K562 (cell line): ENCODE data around the gene AGFG1. TPM values are rescaled to one million over a fixed set of nuclear protein-coding genes. Genes with fewer than 3 reads are reported as not detected.
A peak's percentile ranks its signal among the peaks of the same experiment; 100 is the strongest.

ENCODE experiments used
- ATAC-seq: fragments of 200-7000 bp; cut with Tn5 transposase; 3 replicates; pipeline ENCODE4 v1.9.1; 2020; ENCODE audit warnings: moderate library complexity
- BruUV-seq: library from RNA; stranded (reverse); fragments of 400-500 nt; replicated peaks from 2 replicates; lab custom pipeline; 2021; lab: Mats Ljungman, UMichigan
- CTCF ChIA-PET: fragments of 300-600 bp; formaldehyde crosslinking; extraction: SDS; loops from one replicate; lab custom pipeline; 2021; ENCODE audit warnings: low intra/inter-chr PET ratio; lab: Yijun Ruan, JAX
- POLR2A ChIA-PET: fragments of 300-600, 350-650 bp; sonication (Branson Sonifier 250); formaldehyde crosslinking; extraction: SDS; loops from one replicate; lab custom pipeline; 2021; ENCODE audit warnings: antibody characterized with exemption, inconsistent platforms; lab: Yijun Ruan, JAX
- DNase-seq, 4 experiments: peaks; one replicate each; pipeline versions ENCODE4 v3.0.0 to v3.0.0-alpha.2; 2011 to 2018; ENCODE audit warnings: low spot score in 3 of 4, mixed read lengths in 3 of 4; ENCODE audit errors: extremely low read depth in 1 of 4
- FAIRE-seq: peaks from 2 replicates; lab custom pipeline; 2011; peaks lifted over from hg19 to GRCh38; lab: Jason Lieb, UNC
- H2AFZ ChIP-seq: 2 replicates; pipeline ENCODE4 v1.6.0; 2011; ENCODE audit warnings: low read depth, low read length, control low read depth, inconsistent platforms
- H3K27ac ChIP-seq: fragments of 200-600 bp; 3 replicates; pipeline ENCODE4 v1.8.0; 2011; ENCODE audit warnings: low read depth, mild to moderate bottlenecking, control low read depth, inconsistent platforms, low read length, moderate library complexity, mixed read lengths; ENCODE audit errors: extremely low read depth
- H3K27me3 ChIP-seq, 2 experiments: fragments of 300-600 bp in 1 of 2; 2 replicates in 1 of 2; 3 replicates in 1 of 2; pipeline versions ENCODE4 v1.6.0 to v1.8.0; 2011; ENCODE audit warnings: inconsistent platforms in 2 of 2, low read length in 2 of 2, mild to moderate bottlenecking in 1 of 2, mixed read lengths in 1 of 2, moderate library complexity in 1 of 2; ENCODE audit not compliant: control insufficient read depth in 2 of 2, insufficient read depth in 2 of 2
- H3K36me3 ChIP-seq: fragments of 300-600 bp; 3 replicates; pipeline ENCODE4 v1.8.0; 2011; ENCODE audit warnings: mild to moderate bottlenecking, low read length, inconsistent platforms; ENCODE audit not compliant: control insufficient read depth, insufficient read depth
- H3K4me1 ChIP-seq, 2 experiments: fragments of 200-600 bp in 1 of 2; replicated peaks in 1 of 2; 2 replicates in 1 of 2; 3 replicates in 1 of 2; pipeline versions ENCODE4 v1.5.1 to v1.8.0; 2011; ENCODE audit warnings: inconsistent platforms in 2 of 2, low read length in 2 of 2, mild to moderate bottlenecking in 1 of 2, mixed read lengths in 1 of 2, moderate library complexity in 1 of 2; ENCODE audit not compliant: control insufficient read depth in 2 of 2, insufficient read depth in 2 of 2
- H3K4me2 ChIP-seq: 2 replicates; pipeline ENCODE4 v1.6.1; 2011; ENCODE audit warnings: low read length, control low read depth, inconsistent platforms, mixed read lengths; ENCODE audit not compliant: insufficient read depth
- H3K4me3 ChIP-seq: fragments of 200-600 bp; sonication (generic), shearing (Covaris generic); 2 replicates; pipeline ENCODE4 v1.5.1; 2016; ENCODE audit warnings: control low read depth, inconsistent platforms
- H3K79me2 ChIP-seq: fragments of 200-600 bp; 3 replicates; pipeline ENCODE4 v1.8.0; 2011; ENCODE audit warnings: low read length, inconsistent platforms; ENCODE audit not compliant: control insufficient read depth, insufficient read depth
- H3K9ac ChIP-seq, 2 experiments: 2 replicates each; pipeline versions ENCODE4 v1.6.0 to v1.6.1; 2011; ENCODE audit warnings: low read depth in 2 of 2, low read length in 2 of 2, control low read depth in 1 of 2, inconsistent platforms in 1 of 2, mild to moderate bottlenecking in 1 of 2, mixed read lengths in 1 of 2; ENCODE audit not compliant: insufficient read depth in 1 of 2
- H3K9me1 ChIP-seq: one replicate; pipeline ENCODE4 v1.6.0; 2011; ENCODE audit warnings: inconsistent platforms, mild to moderate bottlenecking, low read length, moderate library complexity; ENCODE audit not compliant: control insufficient read depth, insufficient read depth
- H3K9me3 ChIP-seq: replicated peaks from 2 replicates; pipeline ENCODE4 v1.5.1; 2011; ENCODE audit warnings: low read depth, low read length, inconsistent platforms; ENCODE audit not compliant: control insufficient read depth, insufficient read depth
- H4K20me1 ChIP-seq: replicated peaks from 2 replicates; pipeline ENCODE4 v1.6.1; 2011; ENCODE audit warnings: low read length, inconsistent platforms, mixed read lengths; ENCODE audit not compliant: control insufficient read depth, insufficient read depth
- BHLHE40 ChIP-seq: IDR thresholded peaks from 2 replicates; pipeline ENCODE4 v1.6.1; 2011; ENCODE audit warnings: low read length, improper control_type of control experiment
- KAT7 ChIP-seq: sonication (generic); formaldehyde crosslinking; IDR thresholded peaks from 2 replicates; pipeline ENCODE4 v1.8.0; 2022; ENCODE audit warnings: missing genetic modification reagents, mild to moderate bottlenecking, borderline replicate concordance
- PHF8 ChIP-seq: fragments of 200-600 bp; sonication (generic); IDR thresholded peaks from 2 replicates; pipeline ENCODE4 v1.6.1; 2012; ENCODE audit warnings: mixed run types, mild to moderate bottlenecking, inconsistent platforms, low read length, moderate library complexity, borderline replicate concordance
- POLR2H ChIP-seq: IDR thresholded peaks from 2 replicates; pipeline ENCODE4 v1.6.1; 2016; ENCODE audit warnings: missing genetic modification characterization, low read depth, mild to moderate bottlenecking, control low read depth, missing compliant biosample characterization, moderate library complexity
- RFX1 ChIP-seq: fragments of 450-650 bp; IDR thresholded peaks from 2 replicates; pipeline ENCODE4 v1.6.1; 2016; ENCODE audit warnings: mild to moderate bottlenecking, moderate library complexity
- ZNF79 ChIP-seq: fragments of 250-450 bp; sonication (Bioruptor Pico); IDR thresholded peaks from 2 replicates; pipeline ENCODE4 v1.4.0; 2020; ENCODE audit warnings: low read depth, mild to moderate bottlenecking, moderate library complexity
- WGBS: fragments of 100-300 bp; shearing (Covaris generic); methylation state at CpG from one replicate; pipeline ENCODE4 v1.1.6; 2016; ENCODE audit warnings: low coverage, mixed read lengths; ENCODE audit not compliant: insufficient coverage; ENCODE audit errors: missing lambda C conversion rate; 5-methylcytosine and 5-hydroxymethylcytosine counted together
- in situ Hi-C: fragments of 300-500 bp; cut with MboI; formaldehyde crosslinking; loops from 4 replicates; pipeline ENCODE4 v1.15.0; 2018; ENCODE audit warnings: inconsistent platforms, mixed read lengths
- intact Hi-C: fragments of 100-400 bp; cut with micrococcal nuclease; formaldehyde crosslinking; loops from 2 replicates; pipeline ENCODE4 v1.14.2; 2022
- polyA plus RNA-seq, 8 experiments: library from polyadenylated mRNA; depleted of rRNA in 4 of 8; stranded (reverse) in 5 of 8; unstranded in 3 of 8; fragments of >200 nt; fragmentation: Nextera tagmentation in 2 of 8; fragmentation: Illumina TruSeq in 1 of 8; extraction: Ambion mirVana in 2 of 8; extraction: Trizol in 1 of 8; gene quantifications; 2 replicates each; pipeline versions ENCODE4 v1.2.1 to v1.2.3, GENCODE V29; 2011 to 2014; ENCODE audit warnings: inconsistent platforms in 1 of 8, missing spikeins in 1 of 8
- total RNA-seq, 7 experiments: library from RNA; depleted of rRNA in 6 of 7; stranded (reverse); fragments of >200 nt in 6 of 7; fragmentation: Illumina TruSeq in 2 of 7; extraction: Trizol in 2 of 7; gene quantifications; 2 replicates each; pipeline versions ENCODE4 v1.2.1 to v1.2.3, GENCODE V29; 2011 to 2021; ENCODE audit warnings: low replicate concordance in 1 of 7
- TF ChIP-seq, protein P1 (sequence below): fragments of 450-650 bp; IDR thresholded peaks from one replicate; pipeline ENCODE4 v1.6.1; 2018; ENCODE audit warnings: mild to moderate bottlenecking, moderate library complexity; ENCODE audit not compliant: partially characterized antibody

Gene AGFG1
- total and polyA plus RNA-seq, 9 of the 15 experiments (the other 6 are each of a cell fraction or from before 2014, with no cell fraction given) = 11.2 to 97.5 (median 36.0) TPM

DNA sequence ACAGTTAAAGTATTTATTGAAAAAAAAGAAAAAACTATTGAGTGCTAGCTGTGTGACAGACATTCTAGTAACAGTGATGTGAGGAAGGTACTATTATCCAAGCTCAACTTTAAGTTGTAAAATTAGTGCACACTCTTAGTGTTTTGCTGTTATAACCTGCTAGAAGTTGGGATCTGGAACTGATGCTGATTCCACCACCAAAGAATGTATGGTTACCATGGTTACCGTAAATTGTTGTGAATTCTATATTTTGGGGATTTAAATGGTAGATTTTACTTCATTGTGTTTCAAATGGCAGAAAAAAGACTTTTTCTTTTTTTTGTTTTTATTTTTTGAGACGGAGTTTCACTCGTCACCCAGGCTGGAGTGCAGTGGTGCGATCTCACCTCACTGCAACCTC lies 5.3 kb downstream of the AGFG1 start:
- TF ChIP-seq PHF8 (no peak), ZNF79 (CRISPR knock-in tag) (no peak), KAT7 (no peak), RFX1 (peak; percentile 93), POLR2H (tag) (no peak), BHLHE40 (no peak)
- TF ChIP-seq, protein P1, sequence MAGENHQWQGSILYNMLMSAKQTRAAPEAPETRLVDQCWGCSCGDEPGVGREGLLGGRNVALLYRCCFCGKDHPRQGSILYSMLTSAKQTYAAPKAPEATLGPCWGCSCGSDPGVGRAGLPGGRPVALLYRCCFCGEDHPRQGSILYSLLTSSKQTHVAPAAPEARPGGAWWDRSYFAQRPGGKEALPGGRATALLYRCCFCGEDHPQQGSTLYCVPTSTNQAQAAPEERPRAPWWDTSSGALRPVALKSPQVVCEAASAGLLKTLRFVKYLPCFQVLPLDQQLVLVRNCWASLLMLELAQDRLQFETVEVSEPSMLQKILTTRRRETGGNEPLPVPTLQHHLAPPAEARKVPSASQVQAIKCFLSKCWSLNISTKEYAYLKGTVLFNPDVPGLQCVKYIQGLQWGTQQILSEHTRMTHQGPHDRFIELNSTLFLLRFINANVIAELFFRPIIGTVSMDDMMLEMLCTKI = no peak
- ChIA-PET CTCF (no interaction called here), POLR2A (interaction anchor here (3.1 kb wide), 1 partner anchor 12 kb away, joined by 16 read pairs; no protein-coding TSS in a partner anchor)
- Histone ChIP-seq H3K9me1 (no peaks in the 10 kb centered on the region), H3K4me3 (no peak overlapping the region), H3K9ac (no peak overlapping the region), H2AFZ (no peak overlapping the region), H3K79me2 (peaks cover 95% of the 10 kb centered on the region), H3K36me3 (peaks cover 4% of the 10 kb centered on the region; the same call in 1 of the 3 replicates), H4K20me1 (peaks cover 19% of the 10 kb centered on the region; the same call in 1 of the 2 replicates), H3K4me1 (peaks cover 2 to 10% of the 10 kb centered on the region in 2 experiments; a peak in 2 of 5 replicates), H3K4me2 (no peak overlapping the region), H3K27me3 (no peaks in the 10 kb centered on the region), H3K27ac (no peak overlapping the region), H3K9me3 (no peaks in the 10 kb centered on the region)
- ATAC-seq = no peak
- no peak for FAIRE-seq
- 98% methylated on average over 3 of the region's 4 CpGs for WGBS
- intact Hi-C loops = no loop called here
- in situ Hi-C loops = no loop called here
- no peak for DNase-seq
- BruUV-seq = no TSS peak
